ENCODE results near the gene NXN.
"Not testable (repeated sequence)": the region's sequence is repeated elsewhere in the genome, so short reads cannot be mapped to it uniquely, and the experiment has no call there.

Gene NXN

GRCh38 chr17:881778-882177 lies 97.8 kb downstream of the NXN start:
- no peak for DNase-seq

- DNase-seq = no peak
These were observed 98.9 kb downstream of the NXN start for GRCh38 chr17:880443-881269.

- DNase-seq = peak; percentile 76
These were observed 99.8 kb downstream of the NXN start for GRCh38 chr17:879546-880442.

GRCh38 chr17:877630-878029 lies 101.9 kb downstream of the NXN start:
- no peak for DNase-seq

- DNase-seq = no peak
These were observed 103.3 kb downstream of the NXN start for GRCh38 chr17:876272-876671.

- not testable (repeated sequence) for DNase-seq
These were observed 105.0 kb downstream of the NXN start for GRCh38 chr17:874590-874989.

GRCh38 chr17:872855-873254 lies 106.7 kb downstream of the NXN start:
- no peak for DNase-seq

GRCh38 chr17:871751-872519 lies 107.6 kb downstream of the NXN start:
- DNase-seq = no peak

- DNase-seq = no peak
These were observed 109.7 kb downstream of the NXN start for GRCh38 chr17:869567-870525.

GRCh38 chr17:869086-869485 lies 110.5 kb downstream of the NXN start:
- DNase-seq = no peak

- DNase-seq = no peak
These were observed 111.6 kb downstream of the NXN start for GRCh38 chr17:867896-868489.

GRCh38 chr17:867238-867637 lies 112.3 kb downstream of the NXN start:
- DNase-seq = not testable (repeated sequence)

GRCh38 chr17:866568-867103 lies 112.9 kb downstream of the NXN start:
- DNase-seq = no peak

GRCh38 chr17:864315-864714 lies 115.3 kb downstream of the NXN start:
- DNase-seq = no peak

- DNase-seq = peak; percentile 6
These were observed 115.7 kb downstream of the NXN start for GRCh38 chr17:863880-864279.

- no peak for DNase-seq
These were observed 117.0 kb downstream of the NXN start for GRCh38 chr17:862582-862981.

- no peak for DNase-seq
These were observed 118.2 kb downstream of the NXN start for GRCh38 chr17:861364-861763.

- no peak for DNase-seq
These were observed 118.8 kb downstream of the NXN start for GRCh38 chr17:860805-861204.

GRCh38 chr17:859824-860195 lies 119.8 kb downstream of the NXN start:
- DNase-seq = no peak

- no peak for DNase-seq
These were observed 120.3 kb downstream of the NXN start for GRCh38 chr17:859061-859823.

All from CD4-positive, alpha-beta T cell treated with Interleukin-6 for 4 hours (primary cell).